ENCODE data around the gene COX7A2L. TPM values are rescaled to one million over a fixed set of nuclear protein-coding genes. Genes with fewer than 3 reads are reported as not detected.

Gene COX7A2L
- total RNA-seq, 4 donors from 2014 or later = 92.0 to 110 (median 94.4) TPM

GRCh38 chr2:42369532-42370229 lies 8.7 kb upstream of the COX7A2L start:
- intact Hi-C loops (cut with DNase I; ENCODE audit: low total_unique reads) = no loop called here
- H3K4me3 ChIP-seq (ENCODE audit: low read depth, poor library complexity, severe bottlenecking) = no peak overlapping the region
- TF ChIP-seq, protein P1, sequence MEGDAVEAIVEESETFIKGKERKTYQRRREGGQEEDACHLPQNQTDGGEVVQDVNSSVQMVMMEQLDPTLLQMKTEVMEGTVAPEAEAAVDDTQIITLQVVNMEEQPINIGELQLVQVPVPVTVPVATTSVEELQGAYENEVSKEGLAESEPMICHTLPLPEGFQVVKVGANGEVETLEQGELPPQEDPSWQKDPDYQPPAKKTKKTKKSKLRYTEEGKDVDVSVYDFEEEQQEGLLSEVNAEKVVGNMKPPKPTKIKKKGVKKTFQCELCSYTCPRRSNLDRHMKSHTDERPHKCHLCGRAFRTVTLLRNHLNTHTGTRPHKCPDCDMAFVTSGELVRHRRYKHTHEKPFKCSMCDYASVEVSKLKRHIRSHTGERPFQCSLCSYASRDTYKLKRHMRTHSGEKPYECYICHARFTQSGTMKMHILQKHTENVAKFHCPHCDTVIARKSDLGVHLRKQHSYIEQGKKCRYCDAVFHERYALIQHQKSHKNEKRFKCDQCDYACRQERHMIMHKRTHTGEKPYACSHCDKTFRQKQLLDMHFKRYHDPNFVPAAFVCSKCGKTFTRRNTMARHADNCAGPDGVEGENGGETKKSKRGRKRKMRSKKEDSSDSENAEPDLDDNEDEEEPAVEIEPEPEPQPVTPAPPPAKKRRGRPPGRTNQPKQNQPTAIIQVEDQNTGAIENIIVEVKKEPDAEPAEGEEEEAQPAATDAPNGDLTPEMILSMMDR (IDR thresholded peaks at IDR 0.05) = no peak
- no peak for TF ChIP-seq POLR2A (IDR thresholded peaks at IDR 0.05)
- no peak for DNase-seq (ENCODE audit: low spot score in 2 of 2)
- WGBS, 2 donors = 77 to 84% methylated on average over 5 of the region's 5 CpGs

DNA sequence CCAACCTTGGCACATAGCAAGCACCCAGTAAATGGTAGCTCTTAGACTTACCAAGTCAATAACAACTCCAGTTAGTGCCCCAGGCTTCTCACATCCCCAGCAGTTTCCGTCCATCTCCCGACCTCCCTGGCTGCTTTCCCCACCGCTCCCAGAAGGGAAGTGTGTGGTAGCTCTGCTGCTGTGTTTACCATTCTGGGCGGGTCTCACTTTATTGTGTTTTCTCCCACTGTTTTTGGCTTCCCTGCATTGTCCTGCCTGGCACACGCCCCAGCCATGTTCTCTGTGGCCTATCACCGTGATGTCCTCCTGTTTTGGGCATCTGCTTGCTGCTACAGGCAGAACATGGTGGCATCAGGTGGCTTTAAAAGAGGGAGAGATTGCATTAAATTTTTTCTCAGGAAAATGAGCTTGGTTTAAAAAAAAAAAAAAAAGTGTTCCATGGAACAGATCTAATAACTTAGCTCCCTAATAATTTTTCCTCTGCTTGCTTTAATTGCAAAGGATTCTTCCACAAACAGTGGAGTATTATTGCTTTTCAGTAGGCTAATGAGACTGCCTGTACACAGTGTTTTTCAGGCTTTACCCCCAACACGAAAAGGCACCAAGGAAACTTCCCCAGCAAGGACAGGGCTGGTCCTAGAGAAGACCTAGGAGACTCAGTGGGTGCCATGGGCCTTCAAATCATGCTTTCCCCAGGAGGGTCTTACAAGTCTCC lies 8.0 kb upstream of the COX7A2L start:
- peak in 1 of 2 donors; percentile 25 for DNase-seq (ENCODE audit: low spot score in 2 of 2)
- H3K4me3 ChIP-seq (ENCODE audit: low read depth, poor library complexity, severe bottlenecking) = no peak overlapping the region
- TF ChIP-seq POLR2A (IDR thresholded peaks at IDR 0.05) = no peak
- TF ChIP-seq, protein P1 (IDR thresholded peaks at IDR 0.05) = no peak
- intact Hi-C loops (cut with DNase I; ENCODE audit: low total_unique reads) = no loop called here
- 51 to 55% methylated on average over 7 of the region's 7 CpGs for WGBS, 2 donors

- no peak for DNase-seq (ENCODE audit: low spot score in 2 of 2)
- TF ChIP-seq POLR2A (IDR thresholded peaks at IDR 0.05) = no peak
- TF ChIP-seq, protein P1 (IDR thresholded peaks at IDR 0.05) = no peak
- H3K4me3 ChIP-seq (ENCODE audit: low read depth, poor library complexity, severe bottlenecking) = no peak overlapping the region
- intact Hi-C loops (cut with DNase I; ENCODE audit: low total_unique reads) = no loop called here
- 11 to 18% methylated on average over 3 of the region's 3 CpGs for WGBS, 2 donors
Measured at GRCh38 chr2:42367835-42368234, 6.8 kb upstream of the COX7A2L start.

DNA sequence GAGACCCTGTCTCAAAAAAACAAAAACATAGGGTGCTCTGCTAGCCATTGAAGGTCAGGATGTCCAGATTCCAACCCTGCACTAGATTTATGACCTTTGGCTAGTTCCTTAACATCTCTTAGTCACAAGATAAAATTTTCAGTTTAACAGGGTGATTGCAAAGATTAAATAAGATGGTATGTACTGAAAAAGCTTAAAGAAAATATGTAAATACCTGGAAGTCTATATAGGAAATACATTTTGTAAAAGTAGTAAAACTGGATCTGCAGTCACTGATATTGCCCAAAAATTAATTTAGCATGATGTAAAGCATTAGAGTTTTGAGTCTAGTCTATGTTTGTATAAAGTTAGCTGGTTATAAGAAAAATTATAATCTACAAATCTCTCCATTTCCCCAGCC lies 5.4 kb upstream of the COX7A2L start:
- DNase-seq (ENCODE audit: low spot score in 2 of 2) = no peak
- no peak overlapping the region for H3K4me3 ChIP-seq (ENCODE audit: low read depth, poor library complexity, severe bottlenecking)
- intact Hi-C loops (cut with DNase I; ENCODE audit: low total_unique reads) = no loop called here
- TF ChIP-seq, protein P1 (IDR thresholded peaks at IDR 0.05) = no peak
- no peak for TF ChIP-seq POLR2A (IDR thresholded peaks at IDR 0.05)

DNA sequence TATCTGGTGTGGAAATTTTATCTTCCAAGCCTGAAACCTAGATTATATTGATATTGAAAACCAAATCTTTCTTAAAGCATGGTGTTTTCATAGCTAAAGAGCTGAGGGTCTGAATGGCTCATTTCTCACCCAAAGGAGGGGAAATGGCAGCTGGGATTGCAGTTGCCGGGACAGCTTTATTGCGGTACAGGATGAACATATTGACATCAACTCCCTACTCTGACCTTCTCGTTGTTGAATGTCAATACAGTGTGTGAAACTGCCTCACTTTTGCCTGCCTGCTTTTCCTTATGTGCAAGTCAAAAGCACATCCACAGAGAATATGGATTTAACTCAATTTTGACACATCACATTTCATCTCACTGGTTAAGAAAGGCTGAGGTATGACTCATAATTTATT lies 3.6 kb upstream of the COX7A2L start:
- TF ChIP-seq POLR2A (IDR thresholded peaks at IDR 0.05) = no peak
- TF ChIP-seq, protein P1 (IDR thresholded peaks at IDR 0.05) = no peak
- H3K4me3 ChIP-seq (ENCODE audit: low read depth, poor library complexity, severe bottlenecking) = no peak overlapping the region
- WGBS, 2 donors = 72 to 80% methylated on average over 3 of the region's 3 CpGs
- intact Hi-C loops (cut with DNase I; ENCODE audit: low total_unique reads) = no loop called here
- no peak for DNase-seq (ENCODE audit: low spot score in 2 of 2)
